Neural cell (in vitro differentiated cells): ENCODE data around the gene PROK1. TPM values are rescaled to one million over a fixed set of nuclear protein-coding genes. Genes with fewer than 3 reads are reported as not detected.

Experiments
- H2AFZ ChIP-seq: fragments of 200-600, 300-800 bp; sonication (generic), shearing (Covaris generic); 2 replicates; pipeline ENCODE4 v1.6.0; 2014; ENCODE audit warnings: low read depth, mild to moderate bottlenecking, antibody characterized with exemption, low read length, moderate library complexity
- H3F3A ChIP-seq: fragments of 200-600 bp; shearing (Covaris generic); 2 replicates; pipeline ENCODE4 v1.6.1; 2016; ENCODE audit warnings: mild to moderate bottlenecking, moderate library complexity, mixed read lengths, antibody characterized with exemption, low read length; ENCODE audit not compliant: insufficient read depth, poor library complexity, severe bottlenecking
- H3K27ac ChIP-seq: fragments of 200-600, 300-800 bp; sonication (generic), shearing (Covaris generic); 2 replicates; pipeline ENCODE4 v1.5.1; 2014; ENCODE audit warnings: mild to moderate bottlenecking, low read length, moderate library complexity
- H3K27me3 ChIP-seq: fragments of 300-800, 200-600 bp; sonication (generic), shearing (Covaris generic); 2 replicates; pipeline ENCODE4 v1.6.0; 2014; ENCODE audit warnings: mild to moderate bottlenecking, low read depth, low read length, moderate library complexity; ENCODE audit not compliant: insufficient read depth
- H3K36me3 ChIP-seq: fragments of 300-800, 200-600 bp; sonication (generic), shearing (Covaris generic); 2 replicates; pipeline ENCODE4 v1.5.1; 2014; ENCODE audit warnings: mild to moderate bottlenecking, antibody characterized with exemption, low read length, moderate library complexity; ENCODE audit not compliant: insufficient read depth
- H3K4me2 ChIP-seq: fragments of 300-800, 200-600 bp; sonication (generic), shearing (Covaris generic); 2 replicates; pipeline ENCODE4 v1.6.0; 2014; ENCODE audit warnings: mild to moderate bottlenecking, low read length
- H3K4me3 ChIP-seq: fragments of 300-800, 200-600 bp; sonication (generic), shearing (Covaris generic); 2 replicates; pipeline ENCODE4 v1.5.1; 2014; ENCODE audit warnings: mild to moderate bottlenecking, low read length, moderate library complexity
- H3K79me2 ChIP-seq: fragments of 200-600 bp; shearing (Covaris generic); replicated peaks from 2 replicates; pipeline ENCODE4 v1.6.0; 2014; ENCODE audit warnings: mild to moderate bottlenecking, low read length, moderate library complexity; ENCODE audit not compliant: insufficient read depth
- H3K9ac ChIP-seq: fragments of 300-800, 200-600 bp; sonication (generic), shearing (Covaris generic); 2 replicates; pipeline ENCODE4 v1.6.1; 2016; ENCODE audit warnings: mild to moderate bottlenecking, low read length, mixed read lengths
- H3K9me2 ChIP-seq: fragments of 200-600 bp; shearing (Covaris generic); 2 replicates; pipeline ENCODE4 v1.6.1; 2016; ENCODE audit warnings: mild to moderate bottlenecking, low read length, mixed read lengths; ENCODE audit not compliant: insufficient read depth
- H3K9me3 ChIP-seq: fragments of 200-600, 300-800 bp; sonication (generic), shearing (Covaris generic); 2 replicates; pipeline ENCODE4 v1.6.1; 2016; ENCODE audit warnings: mild to moderate bottlenecking, mixed run types, low read length, moderate library complexity, mixed read lengths
- H4K20me1 ChIP-seq: fragments of 200-600 bp; shearing (Covaris generic); 2 replicates; pipeline ENCODE4 v1.6.1; 2016; ENCODE audit warnings: mild to moderate bottlenecking, mixed run types; ENCODE audit not compliant: insufficient read depth
- CTCF ChIP-seq: fragments of 450-650 bp; IDR thresholded peaks from 2 replicates; pipeline ENCODE4 v1.5.1; 2014; ENCODE audit warnings: antibody characterized with exemption, mild to moderate bottlenecking, moderate library complexity; ENCODE audit not compliant: poor library complexity, severe bottlenecking
- EP300 ChIP-seq: fragments of 450-650 bp; conservative IDR thresholded peaks from 2 replicates; pipeline ENCODE4 v1.6.1; 2014; ENCODE audit warnings: antibody characterized with exemption, mild to moderate bottlenecking, moderate library complexity; ENCODE audit not compliant: poor library complexity, severe bottlenecking
- EZH2 ChIP-seq: fragments of 200-600, 300-800 bp; shearing (Covaris generic), sonication (generic); IDR thresholded peaks from 2 replicates; pipeline ENCODE4 v1.6.1; 2014; ENCODE audit warnings: antibody characterized with exemption, low read length, borderline replicate concordance, mild to moderate bottlenecking; ENCODE audit not compliant: insufficient read depth, poor library complexity, severe bottlenecking
- MXI1 ChIP-seq: fragments of 450-650 bp; conservative IDR thresholded peaks from 2 replicates; pipeline ENCODE4 v1.6.1; 2014; ENCODE audit warnings: antibody characterized with exemption, mild to moderate bottlenecking; ENCODE audit not compliant: poor library complexity, severe bottlenecking
- POLR2AphosphoS5 ChIP-seq: IDR thresholded peaks from 2 replicates; pipeline ENCODE4 v1.6.1; 2012
- RAD21 ChIP-seq: fragments of 450-650 bp; conservative IDR thresholded peaks from 2 replicates; pipeline ENCODE4 v1.6.1; 2014; ENCODE audit warnings: antibody characterized with exemption, mild to moderate bottlenecking, moderate library complexity
- REST ChIP-seq: IDR thresholded peaks from 2 replicates; pipeline ENCODE4 v1.6.1; 2012; ENCODE audit warnings: borderline replicate concordance
- SMC3 ChIP-seq: fragments of 450-650 bp; conservative IDR thresholded peaks from 2 replicates; pipeline ENCODE4 v1.6.1; 2014; ENCODE audit warnings: antibody characterized with exemption, mild to moderate bottlenecking, moderate library complexity; ENCODE audit not compliant: poor library complexity
- TAF1 ChIP-seq: IDR thresholded peaks from 2 replicates; pipeline ENCODE4 v1.6.1; 2012; ENCODE audit warnings: low read depth
- polyA plus RNA-seq: library from polyadenylated mRNA; depleted of rRNA; stranded (reverse); fragments of >200 nt; gene quantifications from 2 replicates; pipeline ENCODE4 v1.2.3, GENCODE V29; 2014

Gene PROK1
- polyA plus RNA-seq, 1 donor from 2014 or later = 0.54 TPM

- no peak for TF ChIP-seq REST
- TF ChIP-seq SMC3 = no peak
- TF ChIP-seq EZH2 = no peak
These were observed 26.1 kb downstream of the PROK1 start (continued) for GRCh38 chr1:110477041-110477440.

- Histone ChIP-seq H3K27ac (no peak overlapping the region), H3K36me3 (no peaks in the 10 kb centered on the region), H3K9me2 (no peaks in the 10 kb centered on the region), H3K4me2 (no peak overlapping the region), H3K9ac (no peak overlapping the region), H3K79me2 (no peaks in the 10 kb centered on the region), H2AFZ (no peak overlapping the region), H3K9me3 (no peaks in the 10 kb centered on the region), H3F3A (no peaks in the 10 kb centered on the region), H3K4me3 (no peak overlapping the region), H4K20me1 (no peaks in the 10 kb centered on the region), H3K27me3 (no peaks in the 10 kb centered on the region)
- TF ChIP-seq SMC3 (no peak), MXI1 (no peak), RAD21 (no peak), POLR2AphosphoS5 (no peak), CTCF (no peak), EP300 (no peak), EZH2 (no peak), REST (no peak), TAF1 (no peak)
These were observed 26.6 kb downstream of the PROK1 start for GRCh38 chr1:110477445-110477957.
